ENCODE results near the gene MIA.

GRCh38 chr19:40768869-40769268 is 6.5 kb upstream of the MIA start:
- TF ChIP-seq CTCF (IDR thresholded peaks at IDR 0.05; ENCODE audit: low read depth, low read length, missing input control) (no peak), MAX (IDR thresholded peaks at IDR 0.05) (no peak), RAD21 (IDR thresholded peaks at IDR 0.05) (no peak), YY1 (IDR thresholded peaks at IDR 0.05) (no peak), SP1 (IDR thresholded peaks at IDR 0.05) (no peak), REST (IDR thresholded peaks at IDR 0.05) (no peak), TAF1 (conservative IDR thresholded peaks at IDR 0.05) (no peak), ATF3 (IDR thresholded peaks at IDR 0.05) (no peak)
